GM12878 (cell line): ENCODE measurements around the gene NRG4. TPM values are rescaled to one million over a fixed set of nuclear protein-coding genes. Genes with fewer than 3 reads are reported as not detected.

Experiments used
- ATAC-seq: fragments of 200-7000 bp; cut with Tn5 transposase; 3 replicates; pipeline ENCODE4 v1.9.1; 2020; ENCODE audit warnings: mild to moderate bottlenecking, moderate library complexity
- BruUV-seq: library from RNA; stranded (reverse); fragments of 400-500 nt; replicated peaks from 2 replicates; lab custom pipeline; 2021; lab: Mats Ljungman, UMichigan
- CTCF ChIA-PET: fragments of 300-600 bp; sonication (Branson Sonifier 250); formaldehyde crosslinking; extraction: SDS; loops from one replicate; lab custom pipeline; 2021; ENCODE audit warnings: inconsistent platforms; lab: Yijun Ruan, JAX
- POLR2A ChIA-PET: fragments of 350-600 bp; formaldehyde crosslinking; extraction: SDS; loops from one replicate; lab custom pipeline; 2021; ENCODE audit warnings: inconsistent platforms; lab: Charles Lee
- RAD21 ChIA-PET: fragments of 300-600 bp; sonication (Branson Sonifier 250); formaldehyde crosslinking; loops from one replicate; lab custom pipeline; 2023; ENCODE audit warnings: antibody characterized with exemption; ENCODE audit not compliant: unreplicated experiment; lab: Charles Lee
- SMC1A ChIA-PET: fragments of 300-600 bp; sonication (Branson Sonifier 250); formaldehyde crosslinking; loops from one replicate; lab custom pipeline; 2023; ENCODE audit not compliant: unreplicated experiment, uncharacterized antibody; lab: Charles Lee
- DNase-seq: peaks from one replicate; pipeline ENCODE4 v3.0.0-alpha.2; 2011; ENCODE audit warnings: low read depth, low spot score
- FAIRE-seq: peaks from 3 replicates; lab custom pipeline; 2011; peaks lifted over from hg19 to GRCh38; lab: Jason Lieb, UNC
- H2AFZ ChIP-seq: 2 replicates; pipeline ENCODE4 v1.6.0; 2011; ENCODE audit warnings: low read depth, low read length, control low read depth; ENCODE audit not compliant: control insufficient read depth
- H3K27ac ChIP-seq: 2 replicates; pipeline ENCODE4 v1.5.1; 2011; ENCODE audit warnings: control low read depth; ENCODE audit not compliant: control insufficient read depth, insufficient read depth
- H3K27me3 ChIP-seq, 2 experiments: replicated peaks in 1 of 2; 2 replicates each; pipeline versions ENCODE4 v1.6.0 to v1.6.1; 2011; ENCODE audit warnings: low read length in 1 of 2; ENCODE audit not compliant: control insufficient read depth in 2 of 2, insufficient read depth in 2 of 2
- H3K36me3 ChIP-seq, 2 experiments: 2 replicates each; pipeline ENCODE4 v1.5.1; 2011; ENCODE audit warnings: low read length in 1 of 2; ENCODE audit not compliant: control insufficient read depth in 2 of 2, insufficient read depth in 2 of 2
- H3K4me1 ChIP-seq: 2 replicates; pipeline ENCODE4 v1.6.1; 2011; ENCODE audit warnings: mild to moderate bottlenecking, low read length, moderate library complexity, mixed read lengths; ENCODE audit not compliant: control insufficient read depth, insufficient read depth
- H3K4me2 ChIP-seq: 2 replicates; pipeline ENCODE4 v1.6.0; 2011; ENCODE audit warnings: control low read depth; ENCODE audit not compliant: control insufficient read depth, insufficient read depth
- H3K4me3 ChIP-seq: fragments of 200-600 bp; sonication (generic); 2 replicates; pipeline ENCODE4 v1.5.1; 2016
- H3K79me2 ChIP-seq: 2 replicates; pipeline ENCODE4 v1.6.0; 2011; ENCODE audit warnings: low read length; ENCODE audit not compliant: control insufficient read depth, insufficient read depth
- H3K9ac ChIP-seq: 2 replicates; pipeline ENCODE4 v1.8.0; 2011; ENCODE audit warnings: low read length, control low read depth, mixed read lengths; ENCODE audit not compliant: control insufficient read depth, insufficient read depth
- H3K9me3 ChIP-seq: replicated peaks from 3 replicates; pipeline ENCODE4 v1.5.1; 2011; ENCODE audit warnings: mild to moderate bottlenecking, low read length; ENCODE audit not compliant: control insufficient read depth, insufficient read depth
- H4K20me1 ChIP-seq: 2 replicates; pipeline ENCODE4 v1.6.0; 2011; ENCODE audit not compliant: control insufficient read depth, insufficient read depth
- ASH2L ChIP-seq: fragments of 300-600, 200-600 bp; sonication (generic); IDR thresholded peaks from 2 replicates; pipeline ENCODE4 v1.6.1; 2017; ENCODE audit warnings: low read depth, mild to moderate bottlenecking, borderline replicate concordance
- REST ChIP-seq: IDR thresholded peaks from 2 replicates; pipeline ENCODE4 v1.6.1; 2012; ENCODE audit warnings: mild to moderate bottlenecking, low read depth, low read length
- SMARCA5 ChIP-seq: fragments of 450-650 bp; IDR thresholded peaks from 2 replicates; pipeline ENCODE4 v1.6.1; 2017; ENCODE audit warnings: mild to moderate bottlenecking
- WGBS: methylation state at CpG from one replicate; pipeline ENCODE4 v1.1.6; 2016; ENCODE audit warnings: low lambda C conversion rate; ENCODE audit not compliant: insufficient replicate concordance, insufficient coverage; ENCODE audit errors: missing lambda C conversion rate; 5-methylcytosine and 5-hydroxymethylcytosine counted together
- in situ Hi-C: fragments of 300-500 bp; cut with MboI; formaldehyde crosslinking; loops from 9 replicates; pipeline ENCODE4 v1.14.3; 2018; ENCODE audit warnings: mixed read lengths
- intact Hi-C: fragments of 100-400 bp; cut with micrococcal nuclease; formaldehyde crosslinking; loops from one replicate; pipeline ENCODE4 v1.14.2; 2022; ENCODE audit not compliant: unreplicated experiment
- polyA plus RNA-seq, 11 experiments: library from polyadenylated mRNA; depleted of rRNA in 4 of 11; unstranded in 6 of 11; stranded (reverse) in 5 of 11; fragments of >200 nt; fragmentation: Nextera tagmentation in 4 of 11; fragmentation: Illumina TruSeq in 1 of 11; extraction: Ambion mirVana in 4 of 11; extraction: Trizol in 1 of 11; gene quantifications; 1 replicate in 1 of 11; 2 replicates in 10 of 11; pipeline versions ENCODE4 v1.2.1 to v1.2.3, GENCODE V29; 2011 to 2016; ENCODE audit warnings: inconsistent platforms in 2 of 11, missing spikeins in 2 of 11, low read depth in 1 of 11
- total RNA-seq, 4 experiments: library from RNA; depleted of rRNA in 3 of 4; stranded (reverse); fragments of >200 nt in 3 of 4; fragmentation: Illumina TruSeq in 1 of 4; extraction: Trizol in 1 of 4; gene quantifications; 2 replicates each; pipeline versions ENCODE4 v1.2.1 to v1.2.3, GENCODE V29; 2013 to 2021

The NRG4 gene
- total and polyA plus RNA-seq, 10 of the 15 experiments (the other 5 are each of a cell fraction or from before 2014, with no cell fraction given), result 0.76 to 8.3 (median 5.5) TPM

- TF ChIP-seq SMARCA5 (no peak), ASH2L (no peak), REST (no peak)
- Histone ChIP-seq H3K4me3 (no peak overlapping the region), H3K9me3 (no peaks in the 10 kb centered on the region), H3K4me2 (no peak overlapping the region), H3K27me3 (no peaks in the 10 kb centered on the region), H3K79me2 (no peaks in the 10 kb centered on the region), H3K36me3 (no peaks in the 10 kb centered on the region), H3K9ac (no peak overlapping the region), H2AFZ (no peak overlapping the region), H4K20me1 (no peaks in the 10 kb centered on the region), H3K27ac (no peak overlapping the region), H3K4me1 (no peaks in the 10 kb centered on the region)
- ChIA-PET RAD21 (interaction anchor here (0.7 kb wide), 1 partner anchor 465 kb away, joined by 3 read pairs; no protein-coding TSS in a partner anchor), SMC1A (interaction anchor here (1.7 kb wide), 1 partner anchor 167 kb away, joined by 3 read pairs; no protein-coding TSS in a partner anchor), CTCF (interaction anchor here (0.7 kb wide), 1 partner anchor 187 kb away, joined by 3 read pairs; no protein-coding TSS in a partner anchor), POLR2A (no interaction called here)
- DNase-seq (no peak), ATAC-seq (no peak), FAIRE-seq (no peak)
- 92% methylated on average over 1 of the region's 1 CpG for WGBS
- intact Hi-C loops (no loop called here), in situ Hi-C loops (no loop called here)
- no TSS peak for BruUV-seq
Observed at GRCh38 chr15:75961331-75961730, 50.9 kb downstream of the NRG4 start.
